HG03354 (cell line): ENCODE data around the gene TUFT1.
"Not testable (repeated sequence)": the region's sequence is repeated elsewhere in the genome, so short reads cannot be mapped to it uniquely, and the experiment has no call there.

Source experiments
- ATAC-seq: cut with Tn5 transposase; IDR thresholded peaks from one replicate; pipeline ENCODE4 v1.9.1; 2021; ENCODE audit warnings: mild to moderate bottlenecking; ENCODE audit not compliant: unreplicated experiment, poor library complexity, severe bottlenecking

Gene TUFT1

GRCh38 chr1:151574575-151575529 lies 34.7 kb downstream of the TUFT1 start:
- ATAC-seq = no peak

DNA sequence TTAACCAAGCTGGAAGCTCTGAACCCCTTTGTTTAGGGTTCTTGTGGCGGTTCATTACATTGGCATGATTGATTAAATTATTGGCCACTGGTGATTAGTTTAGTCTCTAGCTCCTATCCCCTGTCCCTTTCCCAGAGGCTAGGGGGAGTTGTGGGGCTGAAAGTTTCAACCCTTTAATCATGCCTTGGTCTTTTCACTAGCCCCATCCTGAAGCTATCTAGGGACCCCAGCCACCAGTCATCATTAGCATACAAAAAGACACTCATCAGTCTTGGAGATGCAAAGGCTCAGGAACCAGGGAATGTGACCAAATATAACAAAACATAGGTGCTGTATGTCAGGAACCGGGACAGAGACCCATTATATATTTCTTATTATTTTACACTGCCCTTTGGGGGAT lies 37.1 kb downstream of the TUFT1 start:
- no peak for ATAC-seq

GRCh38 chr1:151578941-151579340 lies 38.8 kb downstream of the TUFT1 start:
- ATAC-seq = no peak

DNA sequence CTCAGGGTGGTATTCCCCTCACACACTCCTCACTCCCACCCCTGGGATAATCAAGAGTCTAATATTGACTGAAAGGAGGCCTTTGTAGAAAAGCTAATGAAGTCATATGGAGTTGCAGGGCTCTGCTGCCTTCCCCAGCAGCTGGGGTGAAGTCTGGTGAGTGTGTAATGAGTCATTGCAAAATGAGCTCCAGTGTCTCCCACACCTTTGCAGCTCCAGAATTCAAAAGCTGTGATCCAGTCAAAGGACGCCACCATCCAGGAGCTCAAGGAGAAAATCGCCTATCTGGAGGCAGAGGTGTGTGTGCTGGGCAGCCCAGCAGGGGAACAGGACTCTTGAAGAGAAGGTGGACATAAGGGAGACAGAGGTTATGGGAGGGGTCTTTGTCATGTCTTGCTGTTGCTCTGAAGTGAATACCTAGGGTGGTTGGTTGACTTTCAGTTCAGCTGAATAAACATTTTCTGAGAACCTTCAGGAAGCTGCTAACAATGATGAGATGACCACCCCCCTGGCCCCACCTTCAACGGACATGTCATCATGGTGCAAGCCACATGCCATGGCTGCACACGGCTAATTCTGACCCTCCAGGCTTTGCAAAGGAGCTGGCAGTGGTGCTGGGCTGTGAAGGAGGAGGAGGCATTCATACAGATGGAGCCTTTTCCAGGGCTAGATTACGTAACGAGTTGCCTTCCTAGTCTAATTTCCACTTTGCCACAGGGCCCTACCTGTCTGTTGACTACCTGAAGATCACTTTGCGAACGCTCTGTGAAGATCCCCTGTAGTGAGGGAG lies 39.5 kb downstream of the TUFT1 start:
- no peak for ATAC-seq

DNA sequence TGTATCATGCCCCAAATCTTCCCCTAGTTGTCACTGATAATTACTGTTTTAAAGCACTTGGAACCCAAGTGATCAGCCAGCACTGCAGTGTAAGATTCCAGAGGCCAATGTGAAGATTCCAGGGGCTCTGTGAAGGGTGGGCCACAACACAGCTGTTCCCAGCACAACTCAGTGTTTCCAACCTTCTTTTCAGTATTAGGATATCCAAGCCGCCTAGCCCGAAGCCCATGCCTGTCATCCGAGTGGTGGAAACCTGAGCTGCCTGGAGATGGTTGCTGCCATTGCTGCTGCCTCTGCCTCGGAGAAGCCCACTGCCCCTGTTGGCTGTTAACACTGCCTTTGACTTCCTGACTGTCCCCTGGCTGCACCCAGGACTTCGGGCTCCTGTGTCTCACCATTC lies 41.3 kb downstream of the TUFT1 start:
- no peak for ATAC-seq

- ATAC-seq = no peak
Measured at GRCh38 chr1:151581921-151582320, 41.8 kb downstream of the TUFT1 start.

GRCh38 chr1:151583796-151584195 lies 43.7 kb downstream of the TUFT1 start:
- no peak for ATAC-seq

DNA sequence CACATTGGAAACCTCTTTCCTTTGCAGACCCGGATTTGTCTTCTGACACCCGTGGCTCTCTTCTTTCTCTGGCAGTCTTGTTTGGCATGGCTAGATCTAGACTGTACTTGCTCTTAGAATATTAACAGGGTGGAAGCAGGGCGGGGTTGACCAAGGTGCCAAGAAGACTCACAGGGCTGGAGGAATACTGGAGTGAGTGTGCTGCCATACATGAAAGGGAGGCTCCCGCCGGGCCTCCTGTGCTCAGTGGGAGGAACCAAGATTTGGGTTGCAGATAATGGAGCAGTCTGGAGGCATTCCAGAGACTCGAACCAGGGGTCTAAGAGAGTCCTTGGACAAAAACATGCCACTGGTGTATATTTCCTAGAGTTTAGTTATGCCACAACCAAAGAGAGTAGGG lies 44.2 kb downstream of the TUFT1 start:
- ATAC-seq = no peak

DNA sequence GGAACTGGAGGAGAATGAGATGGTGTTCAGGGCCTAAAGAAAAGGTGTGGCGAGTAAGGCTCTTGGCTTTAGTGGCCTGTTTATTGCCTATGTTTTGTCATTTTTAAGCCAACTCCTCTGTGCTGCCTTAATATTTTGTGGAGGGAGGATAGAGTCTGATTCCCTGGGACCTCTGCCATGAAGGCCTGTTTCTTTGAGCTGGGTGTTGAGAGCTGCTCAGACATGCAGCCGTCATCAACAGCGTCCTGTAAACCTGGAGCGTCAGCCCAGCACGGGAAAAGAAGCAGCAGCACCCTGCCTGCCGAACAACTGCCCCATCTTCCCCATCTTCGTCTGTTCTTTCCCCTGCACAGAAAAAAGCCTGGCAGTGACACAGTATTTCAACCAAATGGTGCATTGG lies 44.7 kb downstream of the TUFT1 start:
- no peak for ATAC-seq

- no peak for ATAC-seq
Measured at GRCh38 chr1:151585622-151586021, 45.5 kb downstream of the TUFT1 start.

DNA sequence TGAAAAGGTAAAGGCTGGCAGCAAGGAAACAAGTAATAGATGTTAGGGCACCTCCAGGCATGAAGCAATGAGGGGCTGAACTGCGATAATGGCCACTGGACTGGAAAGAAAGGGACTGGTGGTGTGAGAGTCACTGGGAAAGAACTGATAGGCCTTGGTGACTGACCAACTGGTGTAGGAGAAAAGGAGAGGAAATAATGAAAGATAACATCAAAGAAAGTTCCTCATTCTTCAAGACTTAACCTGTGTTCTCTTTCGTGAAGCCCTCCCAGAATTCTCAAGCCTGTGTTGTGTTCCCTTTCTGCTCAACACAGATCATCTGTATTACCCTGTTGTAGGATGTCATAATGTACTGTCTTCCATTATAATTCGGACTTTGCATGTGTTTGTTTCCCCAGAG lies 50.9 kb downstream of the TUFT1 start:
- ATAC-seq = no peak

DNA sequence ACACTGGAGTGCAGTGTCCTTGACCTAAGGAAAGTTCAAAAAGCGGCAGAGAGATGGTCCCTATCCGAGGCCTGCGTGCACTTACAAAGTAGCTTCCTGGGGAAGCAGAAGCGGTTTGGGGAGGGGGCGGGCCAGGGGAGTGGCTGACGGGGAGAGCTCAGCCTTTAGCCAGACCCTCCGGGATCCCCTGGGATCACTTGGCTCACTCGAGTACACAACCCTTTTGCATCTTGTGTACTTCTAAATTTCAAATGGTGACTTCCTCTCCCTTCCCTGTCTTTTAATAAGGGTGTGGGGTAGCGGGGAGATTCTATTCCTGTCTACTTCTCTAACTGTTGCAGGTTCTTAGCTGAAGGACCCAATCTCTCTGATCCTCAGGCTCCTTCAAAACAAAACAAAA lies 53.6 kb downstream of the TUFT1 start:
- no peak for ATAC-seq

- peak; percentile 51 for ATAC-seq
Measured at GRCh38 chr1:151594143-151594625, 54.1 kb downstream of the TUFT1 start.

DNA sequence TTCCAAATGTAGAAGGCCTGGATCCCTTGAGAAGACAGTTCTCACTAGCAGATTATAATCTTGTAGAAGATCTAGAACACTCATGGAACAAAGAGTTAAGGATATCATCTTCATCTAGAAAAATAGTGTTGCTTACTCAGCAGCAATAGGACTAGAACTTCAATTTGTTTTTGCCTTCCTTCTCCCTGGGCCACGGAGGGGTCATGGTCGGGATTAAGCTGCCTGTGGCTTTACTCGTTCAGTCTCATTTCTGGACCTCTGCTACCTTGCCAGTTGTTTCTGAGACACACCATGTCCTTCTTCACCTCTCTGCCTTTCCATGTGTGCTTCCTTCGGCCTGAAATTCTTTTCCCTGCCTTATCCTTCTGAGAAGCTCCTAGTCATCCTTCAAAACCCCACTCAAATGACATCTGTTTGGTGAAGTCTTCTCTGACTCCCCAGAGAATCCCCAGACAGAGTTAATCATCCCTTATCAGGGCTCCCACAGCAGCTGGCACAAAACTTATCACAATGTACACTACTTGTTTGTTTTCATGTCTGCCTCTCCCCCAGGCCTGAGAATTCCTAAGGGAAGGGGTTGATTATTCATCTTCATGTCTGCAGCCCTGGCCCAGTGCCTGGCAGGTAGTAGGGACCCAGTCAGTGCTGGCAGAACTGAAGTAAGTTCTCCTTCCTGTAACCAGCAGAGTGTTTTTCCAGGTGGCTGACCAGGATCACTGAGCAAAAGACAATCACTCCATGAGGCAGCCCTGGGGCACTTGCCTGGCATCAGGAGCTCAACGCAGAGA lies 56.3 kb downstream of the TUFT1 start:
- ATAC-seq = no peak

GRCh38 chr1:151602550-151602949 lies 62.4 kb downstream of the TUFT1 start:
- ATAC-seq = not testable (repeated sequence)

GRCh38 chr1:151604291-151604690 lies 64.2 kb downstream of the TUFT1 start:
- no peak for ATAC-seq

GRCh38 chr1:151606384-151606783 lies 66.3 kb downstream of the TUFT1 start:
- ATAC-seq = no peak

GRCh38 chr1:151606857-151607256 lies 66.7 kb downstream of the TUFT1 start:
- ATAC-seq = no peak

GRCh38 chr1:151610142-151610541 lies 70.0 kb downstream of the TUFT1 start:
- no peak for ATAC-seq

- no peak for ATAC-seq
Measured at GRCh38 chr1:151611288-151611790, 71.2 kb downstream of the TUFT1 start.
